ENCODE results near the gene PCNX2.
A peak's percentile ranks its signal among the peaks of the same experiment; 100 is the strongest.

PCNX2 gene

GRCh38 chr1:233025567-233025966 lies 270.0 kb downstream of the PCNX2 start:
- TF ChIP-seq ZFP3 (CRISPR knock-in tag; IDR thresholded peaks at IDR 0.05) (no peak), SNAI2 (CRISPR knock-in tag; IDR thresholded peaks at IDR 0.05) (no peak), ZC3H10 (CRISPR knock-in tag; IDR thresholded peaks at IDR 0.05) (no peak), OSR1 (CRISPR knock-in tag; IDR thresholded peaks at IDR 0.05) (no peak), CSDC2 (CRISPR knock-in tag; IDR thresholded peaks at IDR 0.05) (no peak), CREB5 (CRISPR knock-in tag; IDR thresholded peaks at IDR 0.05; ENCODE audit: low read depth) (no peak)
- no peak; the same call in 2 of the 3 replicates for ATAC-seq

- ATAC-seq: peak; percentile 81
- TF ChIP-seq CREB5 (CRISPR knock-in tag; IDR thresholded peaks at IDR 0.05; ENCODE audit: low read depth) (no peak), OSR1 (CRISPR knock-in tag; IDR thresholded peaks at IDR 0.05) (no peak), ZFP30 (CRISPR knock-in tag; IDR thresholded peaks at IDR 0.05) (no peak)
These were observed 270.4 kb downstream of the PCNX2 start for GRCh38 chr1:233025157-233025556.

GRCh38 chr1:233024199-233024598 lies 271.3 kb downstream of the PCNX2 start:
- TF ChIP-seq CREB5 (CRISPR knock-in tag; IDR thresholded peaks at IDR 0.05; ENCODE audit: low read depth) (no peak), ARNTL (CRISPR knock-in tag; IDR thresholded peaks at IDR 0.05; ENCODE audit: borderline replicate concordance, low read depth) (no peak), ZNF8 (CRISPR knock-in tag; IDR thresholded peaks at IDR 0.05) (no peak), TSHZ2 (CRISPR knock-in tag; IDR thresholded peaks at IDR 0.05) (no peak), ZNF565 (CRISPR knock-in tag; conservative IDR thresholded peaks at IDR 0.05; ENCODE audit: low read depth) (no peak), ISL1 (CRISPR knock-in tag; IDR thresholded peaks at IDR 0.05) (no peak)
- no peak for ATAC-seq

GRCh38 chr1:233022246-233022645 lies 273.3 kb downstream of the PCNX2 start:
- ATAC-seq: no peak
- TF ChIP-seq ZNF70 (CRISPR knock-in tag; IDR thresholded peaks at IDR 0.05) (no peak), PATZ1 (CRISPR knock-in tag; IDR thresholded peaks at IDR 0.05; ENCODE audit: borderline replicate concordance) (no peak), TOX (CRISPR knock-in tag; IDR thresholded peaks at IDR 0.05; ENCODE audit: borderline replicate concordance) (no peak), ESRRG (CRISPR knock-in tag; IDR thresholded peaks at IDR 0.05) (no peak), ISL1 (CRISPR knock-in tag; IDR thresholded peaks at IDR 0.05) (no peak), OSR1 (CRISPR knock-in tag; IDR thresholded peaks at IDR 0.05) (no peak), CSDC2 (CRISPR knock-in tag; IDR thresholded peaks at IDR 0.05) (no peak), BACH2 (CRISPR knock-in tag; IDR thresholded peaks at IDR 0.05; ENCODE audit: borderline replicate concordance) (no peak), ZFP30 (CRISPR knock-in tag; IDR thresholded peaks at IDR 0.05) (no peak)

GRCh38 chr1:233020426-233020825 lies 275.1 kb downstream of the PCNX2 start:
- no peak for ATAC-seq

More at GRCh38 chr1:233020426-233020825, 275.1 kb downstream of the PCNX2 start:
- no peak for TF ChIP-seq ZC3H10 (CRISPR knock-in tag; IDR thresholded peaks at IDR 0.05)
- TF ChIP-seq BACH2 (CRISPR knock-in tag; IDR thresholded peaks at IDR 0.05; ENCODE audit: borderline replicate concordance): no peak
- TF ChIP-seq POU6F1 (CRISPR knock-in tag; IDR thresholded peaks at IDR 0.05; ENCODE audit: borderline replicate concordance, low read depth): no peak
- no peak for TF ChIP-seq SNAI2 (CRISPR knock-in tag; IDR thresholded peaks at IDR 0.05)
- no peak for TF ChIP-seq ARNTL (CRISPR knock-in tag; IDR thresholded peaks at IDR 0.05; ENCODE audit: borderline replicate concordance, low read depth)
- no peak for TF ChIP-seq PATZ1 (CRISPR knock-in tag; IDR thresholded peaks at IDR 0.05; ENCODE audit: borderline replicate concordance)
- no peak for TF ChIP-seq CSDC2 (CRISPR knock-in tag; IDR thresholded peaks at IDR 0.05)
